GM12873 (cell line): Measurements from ENCODE around the gene APOM.

Experiments
- CTCF ChIP-seq: IDR thresholded peaks from 2 replicates; pipeline ENCODE4 v1.5.1; 2012; ENCODE audit warnings: low read depth, mild to moderate bottlenecking, moderate library complexity, low read length, control low read depth; ENCODE audit not compliant: insufficient read depth; ENCODE audit errors: missing control alignments

APOM gene

GRCh38 chr6:31665501-31666336, 10.0 kb downstream of the APOM start, which contains the start of gene CSNK2B:
Gene CSNK2B (plus strand): TSS chr6:31666080. CDS start chr6:31666832, 752 bp downstream.
- peak; percentile 19 for TF ChIP-seq CTCF

- TF ChIP-seq CTCF = no peak
These were observed 10.8 kb downstream of the APOM start for GRCh38 chr6:31666337-31666965.

- no peak for TF ChIP-seq CTCF
These were observed 14.0 kb downstream of the APOM start, which contains the start of gene LY6G5B for GRCh38 chr6:31669676-31670075. Gene LY6G5B (plus strand): TSS chr6:31669976. CDS start chr6:31670951, 975 bp downstream.

- TF ChIP-seq CTCF = no peak
These were observed 20.7 kb downstream of the APOM start for GRCh38 chr6:31676322-31676903.

GRCh38 chr6:31676904-31677303, 21.2 kb downstream of the APOM start:
- TF ChIP-seq CTCF = no peak

GRCh38 chr6:31677955-31678354, 22.3 kb downstream of the APOM start:
- TF ChIP-seq CTCF = no peak
